Astrocyte of the cerebellum (primary cell): ENCODE measurements around the gene MFAP5.
A peak's percentile ranks its signal among the peaks of the same experiment; 100 is the strongest.

Experiments
- DNase-seq: peaks from one replicate; pipeline ENCODE4 v3.0.0-alpha.2; 2011; ENCODE audit warnings: low read depth
- H3K4me3 ChIP-seq: 2 replicates; pipeline ENCODE4 v1.5.1; 2011; ENCODE audit warnings: mild to moderate bottlenecking, low read depth, low read length, moderate library complexity
- CTCF ChIP-seq: IDR thresholded peaks from 2 replicates; pipeline ENCODE4 v1.5.1; 2012; ENCODE audit warnings: low read length, low read depth, moderate library complexity, mild to moderate bottlenecking; ENCODE audit errors: missing control alignments
- in situ Hi-C: cut with HindIII; loops from 2 replicates; pipeline ENCODE4 v1.10.0; 2017; ENCODE audit warnings: low sequenced_read_pairs

MFAP5 gene

DNA sequence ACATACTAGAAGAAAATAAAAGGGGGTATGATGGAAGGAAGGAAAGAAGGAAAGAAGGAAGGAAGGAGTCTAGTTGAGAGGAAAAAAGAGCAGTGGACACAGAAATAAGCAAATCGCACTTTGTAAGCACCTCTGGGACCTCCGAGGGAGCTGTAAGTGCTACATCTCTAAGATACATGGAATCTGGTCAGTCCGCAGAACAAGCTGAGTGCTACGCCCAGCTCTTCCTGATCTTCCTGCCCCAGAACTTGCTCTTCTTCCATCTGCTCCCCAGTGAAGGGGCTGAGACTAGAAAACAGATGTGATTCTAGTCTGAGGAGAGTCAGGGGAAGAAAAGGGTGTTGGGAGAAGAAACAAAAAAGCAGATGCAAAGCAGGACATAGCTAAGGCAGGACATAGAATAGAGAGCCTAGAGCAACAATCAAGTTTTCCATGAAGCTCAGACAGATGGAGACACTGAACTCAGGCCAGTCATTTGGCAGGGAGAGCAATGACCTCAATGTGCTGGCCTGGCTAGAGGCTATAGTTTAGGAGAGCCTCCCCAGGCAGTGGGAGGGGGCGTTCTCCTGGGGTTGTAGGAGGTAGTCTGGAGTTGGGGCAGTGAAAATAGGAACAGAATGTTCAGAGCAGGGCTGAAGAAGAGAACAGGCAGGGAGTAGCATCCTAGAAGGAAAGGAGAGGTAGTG is 1.7 kb upstream of the MFAP5 start:
- in situ Hi-C loops, result no loop called here
- no peak for DNase-seq
- no peak overlapping the region for H3K4me3 ChIP-seq
- no peak for TF ChIP-seq CTCF

DNA sequence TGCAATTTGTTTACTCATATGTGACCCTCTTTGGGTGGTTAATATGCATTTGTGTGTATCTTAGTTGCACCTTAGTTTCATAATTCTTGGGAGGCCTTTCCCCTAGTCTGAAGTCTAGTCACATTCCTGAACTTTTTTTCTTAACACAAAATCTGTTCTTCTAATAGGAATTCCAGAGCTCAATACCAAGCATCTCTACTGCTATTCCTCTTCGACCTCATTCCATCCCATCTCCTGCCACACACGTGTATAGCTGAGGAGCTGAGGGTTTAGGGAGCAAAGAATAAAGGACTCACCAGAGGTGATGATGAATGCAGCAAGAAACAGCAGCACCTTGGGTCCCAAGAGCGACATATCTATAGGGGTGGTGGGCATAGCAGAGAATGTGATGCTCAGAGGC is 875 bp downstream of the MFAP5 start:
- in situ Hi-C loops, result no loop called here
- H3K4me3 ChIP-seq, result peak overlapping the region; percentile 10
- no peak for TF ChIP-seq CTCF
- no peak for DNase-seq

DNA sequence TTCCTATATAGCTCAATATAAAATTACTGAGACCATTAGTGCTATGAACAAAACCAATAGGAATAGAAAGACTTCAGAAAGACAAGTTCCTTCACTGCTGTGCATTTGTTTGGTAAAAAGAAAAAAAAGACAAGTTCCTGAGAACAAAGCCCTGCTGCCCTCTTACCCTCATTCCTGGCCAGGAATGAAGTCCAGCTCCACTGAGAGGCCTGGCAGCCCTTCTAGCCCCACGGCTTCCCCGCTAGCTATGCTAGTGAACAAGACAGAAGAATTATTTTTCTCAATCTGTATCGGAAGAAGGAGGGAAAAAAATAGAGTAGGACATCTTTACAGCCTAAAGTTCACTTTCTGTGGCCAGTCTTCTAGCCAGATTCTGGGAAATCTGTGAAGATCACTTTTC is 1.6 kb downstream of the MFAP5 start:
- peak; percentile 12 for DNase-seq
- in situ Hi-C loops, result no loop called here
- H3K4me3 ChIP-seq, result no peak overlapping the region
- TF ChIP-seq CTCF, result no peak

DNA sequence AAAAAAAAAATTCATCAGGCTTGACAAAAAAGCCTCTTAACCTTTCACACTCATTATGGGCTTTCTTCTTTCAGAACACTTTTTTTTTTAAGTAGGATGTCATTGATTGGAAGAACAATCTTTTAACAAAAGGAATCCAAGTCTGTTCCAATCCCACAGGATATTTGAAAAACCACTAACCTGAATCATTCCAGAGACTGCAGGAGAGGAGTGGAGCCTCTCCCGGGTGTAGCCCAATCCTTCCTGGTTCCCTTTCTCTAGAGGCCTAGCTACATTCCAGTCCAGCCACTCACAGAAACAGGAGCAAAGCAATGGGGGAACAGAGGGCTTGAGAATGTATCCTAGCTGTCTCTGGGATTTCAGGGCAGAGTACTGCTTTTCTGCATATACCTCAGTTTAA is 4.3 kb downstream of the MFAP5 start:
- no peak overlapping the region for H3K4me3 ChIP-seq
- DNase-seq, result peak; percentile 94
- no peak for TF ChIP-seq CTCF
- in situ Hi-C loops, result no loop called here

DNA sequence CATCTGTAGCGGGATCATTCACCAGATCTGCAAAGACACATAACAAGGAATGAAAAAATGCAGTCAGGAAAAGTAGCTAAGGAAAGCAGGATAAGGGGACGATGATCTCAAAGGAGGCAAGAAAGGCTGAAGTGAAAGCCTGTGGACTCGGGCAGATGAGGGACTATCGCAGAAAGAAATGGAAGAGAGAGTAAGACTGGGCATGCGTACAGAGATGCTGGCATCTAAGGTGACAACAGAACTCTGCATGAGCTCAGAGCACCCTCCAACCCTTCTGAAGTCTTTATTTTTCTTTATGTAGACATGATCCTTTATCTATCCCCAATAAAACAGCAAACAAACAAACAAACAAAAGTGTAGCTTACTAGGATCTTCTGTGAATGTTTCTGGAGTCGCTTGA is 7.2 kb downstream of the MFAP5 start:
- TF ChIP-seq CTCF, result no peak
- in situ Hi-C loops, result no loop called here
- no peak for DNase-seq
- H3K4me3 ChIP-seq, result no peak overlapping the region

- no peak overlapping the region for H3K4me3 ChIP-seq
- no peak for TF ChIP-seq CTCF
- in situ Hi-C loops, result no loop called here
- no peak for DNase-seq
Measured at GRCh38 chr12:8648576-8649205, 13.9 kb downstream of the MFAP5 start.
